HFFc6 (cell line): Measurements from ENCODE around the gene PKDREJ. TPM values are rescaled to one million over a fixed set of nuclear protein-coding genes. Genes with fewer than 3 reads are reported as not detected.

Experiments used
- DNase-seq: peaks from one replicate; pipeline ENCODE4 v3.0.0-alpha.2; 2018
- H3K27ac Mint-ChIP-seq: 2 replicates; pipeline ENCODE4 v1.8.0; 2020; ENCODE audit warnings: mild to moderate bottlenecking, mixed read lengths
- H3K27me3 Mint-ChIP-seq: 2 replicates; pipeline ENCODE4 v1.8.0; 2021; ENCODE audit warnings: mild to moderate bottlenecking, moderate library complexity, mixed read lengths; ENCODE audit not compliant: insufficient read depth
- H3K36me3 Mint-ChIP-seq: 2 replicates; pipeline ENCODE4 v1.8.0; 2021; ENCODE audit warnings: low read depth, mixed read lengths
- H3K4me1 Mint-ChIP-seq: 2 replicates; pipeline ENCODE4 v1.8.0; 2020; ENCODE audit warnings: low read depth, mixed read lengths
- H3K4me3 Mint-ChIP-seq: 2 replicates; pipeline ENCODE4 v1.8.0; 2020; ENCODE audit warnings: mild to moderate bottlenecking, moderate library complexity, mixed read lengths
- H3K9me3 Mint-ChIP-seq: 2 replicates; pipeline ENCODE4 v1.8.0; 2020; ENCODE audit warnings: mild to moderate bottlenecking, mixed read lengths
- CTCF ChIP-seq: fragments of 200-600 bp; sonication (generic); IDR thresholded peaks from 2 replicates; pipeline ENCODE4 v1.5.0; 2021; ENCODE audit warnings: antibody characterized with exemption, mild to moderate bottlenecking
- total RNA-seq, 6 experiments: library from RNA; stranded (reverse); fragmentation: NEBNext Ultra II Directional; extraction: Animal tissue kit (Norgen Biotek cat#: 25700); gene quantifications; 2 replicates in 1 of 6; 3 replicates in 5 of 6; pipeline ENCODE4 v1.2.3, GENCODE V29; 2021

Gene PKDREJ
- total RNA-seq, 6 experiments from 2014 or later: not detected

- no peak for TF ChIP-seq CTCF
- Mint-ChIP-seq H3K27ac (no peak overlapping the region), H3K27me3 (peaks cover under 1% of the 10 kb centered on the region; the same call in 1 of the 2 replicates), H3K9me3 (no peaks in the 10 kb centered on the region; the same call in 1 of the 2 replicates), H3K4me1 (peaks cover 25% of the 10 kb centered on the region), H3K36me3 (peaks cover 11% of the 10 kb centered on the region), H3K4me3 (no peak overlapping the region)
- DNase-seq: no peak
These were observed 28.0 kb upstream of the PKDREJ start for GRCh38 chr22:46290843-46291785.

- peaks cover 18% of the 10 kb centered on the region for H3K36me3 Mint-ChIP-seq
- DNase-seq: no peak
- no peaks in the 10 kb centered on the region; the same call in 1 of the 2 replicates for H3K27me3 Mint-ChIP-seq
- no peak for TF ChIP-seq CTCF
- H3K27ac Mint-ChIP-seq: no peak overlapping the region
- H3K4me3 Mint-ChIP-seq: no peak overlapping the region
- H3K4me1 Mint-ChIP-seq: peaks cover 17% of the 10 kb centered on the region
- H3K9me3 Mint-ChIP-seq: no peaks in the 10 kb centered on the region; the same call in 1 of the 2 replicates
These were observed 27.1 kb upstream of the PKDREJ start for GRCh38 chr22:46290121-46290842.

- Mint-ChIP-seq H3K36me3 (peaks cover 23% of the 10 kb centered on the region), H3K9me3 (no peaks in the 10 kb centered on the region; the same call in 1 of the 2 replicates), H3K4me1 (peaks cover 12% of the 10 kb centered on the region), H3K27ac (no peak overlapping the region), H3K27me3 (no peaks in the 10 kb centered on the region; the same call in 1 of the 2 replicates), H3K4me3 (no peak overlapping the region)
- DNase-seq: no peak
- no peak for TF ChIP-seq CTCF
These were observed 26.2 kb upstream of the PKDREJ start for GRCh38 chr22:46289244-46289891.

DNA sequence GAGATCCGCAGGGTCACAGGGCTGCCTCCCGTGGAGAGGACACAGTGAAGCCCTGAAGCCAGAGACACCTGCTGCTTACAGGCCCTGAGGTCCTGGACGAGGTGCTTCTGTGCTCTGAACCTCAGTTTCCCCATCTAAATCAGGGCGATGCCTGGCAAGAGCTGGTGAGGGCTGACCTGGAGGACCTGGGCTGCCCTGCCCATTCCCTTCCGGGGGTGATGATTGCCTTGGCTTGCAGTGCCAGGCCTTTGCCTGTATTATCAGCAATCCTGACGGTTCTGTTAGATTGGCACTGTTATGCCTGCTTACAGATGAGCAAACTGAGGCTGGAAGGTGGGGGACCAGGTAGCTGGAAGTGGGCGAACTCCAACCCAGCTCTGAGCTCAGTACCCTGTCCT, 25.7 kb upstream of the PKDREJ start:
- no peak for DNase-seq
- TF ChIP-seq CTCF: no peak
- Mint-ChIP-seq H3K36me3 (peaks cover 28% of the 10 kb centered on the region), H3K27me3 (no peaks in the 10 kb centered on the region; the same call in 1 of the 2 replicates), H3K4me1 (peaks cover 10% of the 10 kb centered on the region), H3K4me3 (no peak overlapping the region), H3K27ac (no peak overlapping the region), H3K9me3 (no peaks in the 10 kb centered on the region; the same call in 1 of the 2 replicates)
